Astrocyte of the cerebellum (primary cell): ENCODE results near the gene FAM43A.

Source experiments
- DNase-seq: peaks from one replicate; pipeline ENCODE4 v3.0.0-alpha.2; 2011; ENCODE audit warnings: low read depth
- H3K4me3 ChIP-seq: 2 replicates; pipeline ENCODE4 v1.5.1; 2011; ENCODE audit warnings: mild to moderate bottlenecking, low read depth, low read length, moderate library complexity
- in situ Hi-C: cut with HindIII; loops from 2 replicates; pipeline ENCODE4 v1.10.0; 2017; ENCODE audit warnings: low sequenced_read_pairs
- TF ChIP-seq, protein P1 (sequence below): IDR thresholded peaks from 2 replicates; pipeline ENCODE4 v1.5.1; 2012; ENCODE audit warnings: low read length, low read depth, moderate library complexity, mild to moderate bottlenecking; ENCODE audit errors: missing control alignments

FAM43A gene

DNA sequence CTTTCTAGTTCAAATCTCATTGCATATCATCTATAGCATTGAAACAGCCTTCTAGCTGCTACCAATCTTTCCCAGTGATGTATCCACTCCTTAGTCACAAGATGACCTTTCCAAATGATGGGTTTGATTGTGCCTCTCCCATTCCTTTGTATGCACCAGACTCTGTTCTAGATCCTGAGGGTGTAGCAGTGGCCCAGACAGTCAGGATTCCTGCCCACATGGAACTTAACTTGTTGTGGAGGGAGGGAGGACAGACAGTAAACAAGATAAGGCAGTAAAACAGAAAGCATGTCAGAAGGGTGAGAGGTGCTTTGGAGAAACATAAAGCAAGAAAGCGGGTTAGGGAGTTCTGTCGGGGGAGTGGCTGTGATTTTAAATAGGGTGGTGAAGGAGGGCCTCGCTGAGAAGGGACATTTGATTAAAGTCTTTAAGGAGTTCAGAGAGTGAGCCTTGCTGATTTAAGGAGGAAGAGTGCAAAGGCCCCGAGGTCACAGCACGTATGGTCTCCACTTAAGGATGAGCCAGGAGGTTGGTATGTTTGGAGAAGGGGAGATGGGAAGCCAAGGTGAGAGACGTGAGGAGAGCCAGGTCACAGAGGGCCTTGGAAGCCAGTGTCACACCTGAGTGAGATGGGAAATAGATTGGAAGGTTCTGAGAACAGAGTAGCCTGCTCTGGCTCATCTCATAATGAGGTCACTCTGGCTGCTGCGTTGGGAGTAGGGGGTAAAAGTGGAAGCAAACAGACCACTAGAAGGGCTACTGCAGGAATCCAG, 38.3 kb downstream of the FAM43A start:
- no peak for DNase-seq
- TF ChIP-seq, protein P1, sequence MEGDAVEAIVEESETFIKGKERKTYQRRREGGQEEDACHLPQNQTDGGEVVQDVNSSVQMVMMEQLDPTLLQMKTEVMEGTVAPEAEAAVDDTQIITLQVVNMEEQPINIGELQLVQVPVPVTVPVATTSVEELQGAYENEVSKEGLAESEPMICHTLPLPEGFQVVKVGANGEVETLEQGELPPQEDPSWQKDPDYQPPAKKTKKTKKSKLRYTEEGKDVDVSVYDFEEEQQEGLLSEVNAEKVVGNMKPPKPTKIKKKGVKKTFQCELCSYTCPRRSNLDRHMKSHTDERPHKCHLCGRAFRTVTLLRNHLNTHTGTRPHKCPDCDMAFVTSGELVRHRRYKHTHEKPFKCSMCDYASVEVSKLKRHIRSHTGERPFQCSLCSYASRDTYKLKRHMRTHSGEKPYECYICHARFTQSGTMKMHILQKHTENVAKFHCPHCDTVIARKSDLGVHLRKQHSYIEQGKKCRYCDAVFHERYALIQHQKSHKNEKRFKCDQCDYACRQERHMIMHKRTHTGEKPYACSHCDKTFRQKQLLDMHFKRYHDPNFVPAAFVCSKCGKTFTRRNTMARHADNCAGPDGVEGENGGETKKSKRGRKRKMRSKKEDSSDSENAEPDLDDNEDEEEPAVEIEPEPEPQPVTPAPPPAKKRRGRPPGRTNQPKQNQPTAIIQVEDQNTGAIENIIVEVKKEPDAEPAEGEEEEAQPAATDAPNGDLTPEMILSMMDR = no peak
- in situ Hi-C loops = no loop called here
- no peak overlapping the region for H3K4me3 ChIP-seq

DNA sequence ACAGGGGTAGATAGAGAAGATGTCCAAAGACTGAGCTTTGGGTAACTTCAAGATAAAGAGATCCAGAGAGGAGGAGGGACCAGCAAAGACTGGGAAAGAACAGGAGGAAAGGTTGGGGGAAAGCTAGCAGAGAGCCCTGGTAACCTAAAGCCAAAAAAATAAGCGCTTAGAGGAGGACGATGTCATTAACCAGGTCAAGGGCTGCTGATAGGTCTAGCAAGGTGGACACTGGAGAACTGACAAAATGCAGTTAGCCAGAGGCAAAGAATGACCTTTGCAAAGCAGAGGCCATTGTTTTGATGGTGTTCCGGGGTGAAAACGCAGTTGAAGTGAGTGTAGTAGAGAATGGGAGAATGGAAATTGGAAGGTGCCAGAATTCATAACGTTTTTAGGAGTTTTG, 39.7 kb downstream of the FAM43A start:
- in situ Hi-C loops = no loop called here
- TF ChIP-seq, protein P1 = no peak

DNA sequence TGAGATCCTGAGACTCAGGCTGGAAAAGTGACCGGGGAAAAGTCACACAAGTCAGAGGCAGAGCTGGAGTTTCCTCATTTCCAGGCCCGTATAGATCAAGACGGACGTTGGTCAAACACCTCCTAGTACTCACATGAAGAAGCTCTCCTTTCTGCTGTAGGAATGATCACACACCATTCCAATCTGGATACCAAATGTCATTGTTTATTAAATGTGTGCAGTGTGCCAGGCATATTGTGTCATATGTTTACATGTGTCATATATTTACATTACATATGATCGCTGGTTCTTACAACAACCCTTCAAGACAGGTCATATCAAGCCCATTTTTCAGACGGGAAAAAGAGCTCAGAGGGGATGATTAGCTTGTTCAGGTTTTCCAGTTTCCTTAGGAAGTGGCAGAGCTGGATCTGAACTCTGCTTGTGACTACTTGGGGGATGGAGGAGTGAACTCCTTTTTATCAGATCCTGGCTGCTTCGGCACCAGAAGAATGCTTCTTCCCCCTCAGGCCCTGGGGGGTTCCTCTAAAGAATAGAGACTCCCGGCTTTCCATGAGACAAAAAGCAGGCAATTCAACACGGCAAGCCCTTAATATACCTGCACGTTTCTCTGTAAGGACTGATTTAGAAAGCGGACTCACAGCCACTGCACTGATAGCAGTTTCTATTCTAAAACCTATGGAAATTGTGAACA, 41.9 kb downstream of the FAM43A start:
- no peak for DNase-seq
- in situ Hi-C loops = no loop called here
- TF ChIP-seq, protein P1 = no peak
- H3K4me3 ChIP-seq = no peak overlapping the region

More for the DNA sequence above, 39.7 kb downstream of the FAM43A start:
- H3K4me3 ChIP-seq = no peak overlapping the region
- no peak for DNase-seq

DNA sequence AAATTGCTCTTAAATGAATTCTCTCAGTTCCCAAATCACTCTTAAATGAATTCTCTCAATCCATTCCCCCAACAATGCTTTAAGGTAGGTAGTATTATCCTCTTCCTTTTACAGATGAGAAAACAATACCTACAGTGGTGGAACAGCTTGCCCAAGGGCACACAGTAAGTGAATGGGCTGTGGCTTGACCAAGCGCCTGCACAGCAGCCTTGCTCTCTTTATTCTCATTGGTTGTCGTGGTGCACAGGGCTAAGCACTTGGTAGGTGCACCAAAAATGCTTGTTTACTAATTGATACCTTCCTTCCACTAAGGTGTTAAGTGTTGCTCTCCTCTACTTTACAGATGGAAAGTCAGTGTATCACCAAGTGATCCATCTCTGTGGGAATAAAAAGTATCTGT, 43.3 kb downstream of the FAM43A start:
- TF ChIP-seq, protein P1 = no peak
- no peak for DNase-seq
- no peak overlapping the region for H3K4me3 ChIP-seq
- in situ Hi-C loops = no loop called here

DNA sequence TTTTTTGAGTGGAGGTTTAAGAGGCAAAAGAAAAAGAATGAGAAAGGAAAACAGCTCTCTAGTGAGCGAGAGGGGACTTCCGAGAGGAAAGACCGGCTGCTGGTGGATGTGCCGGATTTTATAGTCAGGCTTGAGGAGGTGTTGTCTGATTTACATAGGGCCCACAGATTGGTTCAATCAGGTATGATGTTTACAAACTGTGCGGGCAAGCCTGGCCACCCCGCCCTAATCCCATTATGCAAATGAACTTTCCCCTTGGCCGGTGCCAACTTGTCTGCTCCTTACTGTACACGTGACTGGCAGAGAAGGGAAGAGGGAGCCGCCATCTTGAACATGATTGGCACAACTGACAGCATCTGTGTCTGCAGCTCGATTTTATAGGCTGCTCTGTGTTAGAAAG, 44.7 kb downstream of the FAM43A start:
- in situ Hi-C loops = no loop called here
- no peak overlapping the region for H3K4me3 ChIP-seq
- TF ChIP-seq, protein P1 = no peak
- DNase-seq = no peak

DNA sequence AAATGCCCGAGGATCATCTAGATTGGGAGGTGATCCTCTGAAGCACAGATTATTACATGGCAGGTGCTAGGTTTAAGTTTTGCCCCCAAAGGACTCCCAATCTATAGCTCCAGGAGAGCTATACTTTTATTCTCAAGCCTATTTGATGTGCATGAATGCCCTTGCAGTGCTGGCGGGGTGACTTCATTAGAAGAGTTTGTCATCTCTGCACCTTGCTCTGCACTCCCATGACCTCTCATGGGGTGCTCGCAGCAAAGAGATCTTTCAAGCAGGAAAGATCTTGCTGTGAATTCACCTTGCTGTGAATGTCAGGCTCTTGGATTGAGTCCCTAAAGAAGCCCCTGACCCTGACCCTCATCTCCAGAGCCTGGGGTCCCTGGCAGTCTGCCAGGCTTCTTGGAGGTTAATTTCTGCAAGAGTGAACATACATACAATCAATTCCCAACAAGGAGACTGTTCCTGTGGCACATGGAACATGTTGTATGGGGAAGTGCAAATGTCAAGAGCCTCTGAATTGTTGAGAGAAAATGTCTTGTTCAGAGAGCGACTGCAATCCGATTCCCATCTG, 45.9 kb downstream of the FAM43A start:
- TF ChIP-seq, protein P1 = no peak
- in situ Hi-C loops = no loop called here

More for the DNA sequence above, 45.9 kb downstream of the FAM43A start:
- H3K4me3 ChIP-seq = no peak overlapping the region
- DNase-seq = no peak
